BE2C (cell line): ENCODE measurements around the gene TMEM50B.

Experiments used
- DNase-seq: peaks from one replicate; pipeline ENCODE4 v3.0.0-alpha.2; 2020
- H3K27me3 ChIP-seq: fragments of 250-450 bp; sonication (Bioruptor Pico); 2 replicates; pipeline ENCODE4 v1.5.1; 2020; ENCODE audit warnings: mild to moderate bottlenecking
- H3K36me3 ChIP-seq: fragments of 250-450 bp; sonication (Bioruptor Pico); 2 replicates; pipeline ENCODE4 v1.5.1; 2020; ENCODE audit warnings: mild to moderate bottlenecking
- H3K4me1 ChIP-seq: fragments of 250-450 bp; sonication (Bioruptor Pico); 2 replicates; pipeline ENCODE4 v1.5.1; 2020
- H3K4me3 ChIP-seq: 2 replicates; pipeline ENCODE4 v1.5.1; 2011; ENCODE audit warnings: low read depth, low read length
- H3K9me3 ChIP-seq: fragments of 250-450 bp; sonication (Bioruptor Pico); 2 replicates; pipeline ENCODE4 v1.5.1; 2020
- CTCF ChIP-seq: IDR thresholded peaks from 2 replicates; pipeline ENCODE4 v1.5.1; 2012; ENCODE audit warnings: mild to moderate bottlenecking, low read depth, low read length

TMEM50B gene

DNA sequence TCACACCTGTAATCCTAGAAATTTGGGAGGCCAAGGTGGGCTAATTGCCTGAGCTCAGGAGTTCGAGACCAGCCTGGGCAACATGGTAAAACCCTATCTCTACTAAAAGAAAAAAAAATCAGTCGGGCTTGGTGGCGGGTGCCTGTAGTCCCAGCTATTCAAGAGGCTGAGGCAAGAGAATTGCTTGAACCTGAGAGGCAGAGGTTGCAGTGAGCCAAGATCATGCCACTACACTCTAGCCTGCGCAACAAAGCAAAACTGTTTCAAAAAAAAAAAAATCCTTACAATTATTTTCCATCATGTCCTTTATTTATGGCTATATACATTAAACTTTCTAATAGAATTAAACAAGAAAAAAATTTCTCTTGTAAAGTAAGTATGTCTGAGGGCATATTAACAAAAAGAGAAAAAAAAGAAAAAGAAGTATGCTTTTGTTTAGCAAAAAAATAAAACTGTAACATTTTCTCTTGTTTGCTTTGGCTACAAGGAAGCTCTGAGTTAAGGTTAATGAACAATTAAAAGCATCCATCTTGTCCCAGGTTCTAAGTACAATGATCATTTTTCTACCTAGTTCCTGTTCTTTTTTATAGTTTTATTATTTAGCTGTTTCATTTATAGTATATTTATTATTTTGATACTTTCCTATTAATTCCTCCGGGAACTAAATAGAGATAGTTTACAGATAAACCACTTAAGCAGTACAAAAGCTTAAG lies 18.1 kb downstream of the TMEM50B start:
- no peak for DNase-seq
- Histone ChIP-seq H3K4me1 (no peaks in the 10 kb centered on the region), H3K4me3 (no peak overlapping the region), H3K27me3 (no peaks in the 10 kb centered on the region), H3K9me3 (no peaks in the 10 kb centered on the region), H3K36me3 (no peaks in the 10 kb centered on the region; the same call in none of the 2 replicates)
- TF ChIP-seq CTCF = no peak

DNA sequence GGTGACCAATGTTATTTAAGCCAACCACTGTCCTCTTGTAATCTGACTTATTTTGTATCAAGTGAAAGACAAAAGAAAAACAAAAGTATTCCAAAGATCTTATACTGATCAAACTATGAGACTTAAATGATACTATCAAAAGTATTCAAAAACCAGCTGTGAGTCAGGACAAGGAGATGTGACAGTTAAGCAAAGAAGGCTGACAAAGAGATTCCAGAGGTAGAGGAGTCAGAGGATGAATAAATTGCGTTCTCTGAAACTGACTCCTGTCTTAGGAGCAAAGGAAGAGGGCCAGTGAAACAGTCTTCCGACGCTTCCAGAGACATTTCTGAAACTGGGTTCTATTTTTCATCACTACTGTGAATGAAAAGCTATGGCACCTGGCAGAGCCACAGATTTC lies 20.9 kb downstream of the TMEM50B start:
- H3K9me3 ChIP-seq = no peaks in the 10 kb centered on the region
- H3K4me3 ChIP-seq = no peak overlapping the region
- H3K4me1 ChIP-seq = no peaks in the 10 kb centered on the region
- no peaks in the 10 kb centered on the region; the same call in none of the 2 replicates for H3K36me3 ChIP-seq
- no peak for TF ChIP-seq CTCF
- no peak for DNase-seq
- H3K27me3 ChIP-seq = no peaks in the 10 kb centered on the region

DNA sequence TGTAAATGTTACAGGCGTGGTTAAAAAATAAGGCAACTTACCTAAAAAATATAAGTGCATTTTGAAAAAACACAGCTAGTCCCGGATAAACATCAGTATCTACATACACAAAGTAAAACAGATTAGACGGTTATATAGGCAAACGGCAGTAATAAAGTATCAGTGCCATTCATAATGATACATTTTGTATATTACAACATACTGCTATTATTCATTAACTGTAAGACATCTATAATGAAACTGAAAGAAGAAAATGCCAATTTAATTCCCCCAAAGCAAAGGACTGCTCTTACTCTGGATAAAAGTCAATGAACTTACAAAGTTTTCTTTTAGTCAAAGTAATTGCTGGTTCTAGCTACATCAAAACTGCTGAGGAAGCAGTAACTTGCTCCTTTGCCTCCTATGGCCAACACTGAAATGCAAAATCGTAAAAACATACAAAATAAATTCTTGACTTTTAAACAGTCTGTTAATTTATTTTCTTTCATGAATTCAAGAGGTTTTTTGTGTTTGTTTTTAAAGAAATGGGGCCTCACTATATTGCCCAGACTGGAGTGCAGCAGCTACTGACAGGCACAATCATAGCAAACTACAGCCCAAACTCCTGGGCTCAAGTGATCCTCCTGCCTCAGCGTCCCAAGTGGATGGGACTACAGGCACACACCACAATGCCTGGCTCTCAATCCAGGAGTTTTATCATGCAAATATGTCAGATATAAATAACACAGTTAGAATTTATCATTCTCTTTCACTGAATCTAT lies 23.9 kb downstream of the TMEM50B start:
- Histone ChIP-seq H3K4me1 (no peaks in the 10 kb centered on the region; the same call in 1 of the 2 replicates), H3K36me3 (no peaks in the 10 kb centered on the region; the same call in 1 of the 2 replicates), H3K27me3 (no peaks in the 10 kb centered on the region), H3K4me3 (no peak overlapping the region), H3K9me3 (no peaks in the 10 kb centered on the region)
- no peak for DNase-seq
- TF ChIP-seq CTCF = no peak

- TF ChIP-seq CTCF = no peak
- DNase-seq = no peak
- H3K4me3 ChIP-seq = no peak overlapping the region
Observed at GRCh38 chr21:33452362-33452761, 27.4 kb downstream of the TMEM50B start.

GRCh38 chr21:33451634-33452071 lies 28.1 kb downstream of the TMEM50B start:
- no peaks in the 10 kb centered on the region; the same call in 1 of the 2 replicates for H3K36me3 ChIP-seq
- H3K4me1 ChIP-seq = no peaks in the 10 kb centered on the region; the same call in 1 of the 2 replicates
- no peak for TF ChIP-seq CTCF
- no peaks in the 10 kb centered on the region for H3K9me3 ChIP-seq
- H3K27me3 ChIP-seq = no peaks in the 10 kb centered on the region
- DNase-seq = no peak
- H3K4me3 ChIP-seq = no peak overlapping the region

More at GRCh38 chr21:33452362-33452761, 27.4 kb downstream of the TMEM50B start:
- Histone ChIP-seq H3K9me3 (no peaks in the 10 kb centered on the region), H3K36me3 (no peaks in the 10 kb centered on the region; the same call in 1 of the 2 replicates), H3K27me3 (no peaks in the 10 kb centered on the region), H3K4me1 (no peaks in the 10 kb centered on the region; the same call in 1 of the 2 replicates)
